ENCODE measurements around the gene SORCS2.

DNA sequence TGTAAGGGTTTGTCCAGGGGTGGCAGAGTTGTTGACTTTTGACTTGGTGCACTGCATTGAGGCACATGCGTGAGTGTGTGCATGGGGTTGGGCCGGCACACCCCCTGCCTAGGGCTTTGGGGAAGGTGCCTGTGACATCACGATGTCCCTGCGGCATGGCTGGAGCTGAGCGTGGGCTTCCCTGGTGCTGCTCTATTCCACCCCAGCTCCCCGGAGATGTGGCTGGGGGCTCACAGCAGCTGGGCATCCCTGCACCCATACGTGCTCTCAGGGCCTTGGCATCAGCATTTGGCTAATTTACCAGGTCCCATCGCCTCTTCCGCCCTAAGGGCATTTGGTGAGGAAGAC is 236.7 kb downstream of the SORCS2 start:
- TF ChIP-seq SP1 (IDR thresholded peaks at IDR 0.05; ENCODE audit: low read depth, low read length) (no peak), JUND (IDR thresholded peaks at IDR 0.05; ENCODE audit: low read length) (no peak), CBX8 (IDR thresholded peaks at IDR 0.05; ENCODE audit: borderline replicate concordance, low read depth, low read length) (no peak)
- TF ChIP-seq, protein P1, sequence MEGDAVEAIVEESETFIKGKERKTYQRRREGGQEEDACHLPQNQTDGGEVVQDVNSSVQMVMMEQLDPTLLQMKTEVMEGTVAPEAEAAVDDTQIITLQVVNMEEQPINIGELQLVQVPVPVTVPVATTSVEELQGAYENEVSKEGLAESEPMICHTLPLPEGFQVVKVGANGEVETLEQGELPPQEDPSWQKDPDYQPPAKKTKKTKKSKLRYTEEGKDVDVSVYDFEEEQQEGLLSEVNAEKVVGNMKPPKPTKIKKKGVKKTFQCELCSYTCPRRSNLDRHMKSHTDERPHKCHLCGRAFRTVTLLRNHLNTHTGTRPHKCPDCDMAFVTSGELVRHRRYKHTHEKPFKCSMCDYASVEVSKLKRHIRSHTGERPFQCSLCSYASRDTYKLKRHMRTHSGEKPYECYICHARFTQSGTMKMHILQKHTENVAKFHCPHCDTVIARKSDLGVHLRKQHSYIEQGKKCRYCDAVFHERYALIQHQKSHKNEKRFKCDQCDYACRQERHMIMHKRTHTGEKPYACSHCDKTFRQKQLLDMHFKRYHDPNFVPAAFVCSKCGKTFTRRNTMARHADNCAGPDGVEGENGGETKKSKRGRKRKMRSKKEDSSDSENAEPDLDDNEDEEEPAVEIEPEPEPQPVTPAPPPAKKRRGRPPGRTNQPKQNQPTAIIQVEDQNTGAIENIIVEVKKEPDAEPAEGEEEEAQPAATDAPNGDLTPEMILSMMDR (IDR thresholded peaks at IDR 0.05; ENCODE audit: control extremely low read depth in 1 of 3, insufficient read depth in 1 of 3, low read depth in 1 of 3, low read length in 3 of 3): no peak
- TF ChIP-seq, protein P2, sequence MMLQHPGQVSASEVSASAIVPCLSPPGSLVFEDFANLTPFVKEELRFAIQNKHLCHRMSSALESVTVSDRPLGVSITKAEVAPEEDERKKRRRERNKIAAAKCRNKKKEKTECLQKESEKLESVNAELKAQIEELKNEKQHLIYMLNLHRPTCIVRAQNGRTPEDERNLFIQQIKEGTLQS (IDR thresholded peaks at IDR 0.05; ENCODE audit: insufficient read depth, low read depth, low read length): no peak
